Activated CD8-positive, alpha-beta memory T cell treated with anti-CD3 and anti-CD28 coated beads for 4 hours (primary cell): ENCODE results near the gene GSK3A.
A peak's percentile ranks its signal among the peaks of the same experiment; 100 is the strongest.

Experiments
- DNase-seq, 2 donors: peaks; one replicate each; pipeline ENCODE4 v3.0.0-alpha.2; 2020; ENCODE audit warnings: low read depth in 2 of 2

GSK3A gene

DNA sequence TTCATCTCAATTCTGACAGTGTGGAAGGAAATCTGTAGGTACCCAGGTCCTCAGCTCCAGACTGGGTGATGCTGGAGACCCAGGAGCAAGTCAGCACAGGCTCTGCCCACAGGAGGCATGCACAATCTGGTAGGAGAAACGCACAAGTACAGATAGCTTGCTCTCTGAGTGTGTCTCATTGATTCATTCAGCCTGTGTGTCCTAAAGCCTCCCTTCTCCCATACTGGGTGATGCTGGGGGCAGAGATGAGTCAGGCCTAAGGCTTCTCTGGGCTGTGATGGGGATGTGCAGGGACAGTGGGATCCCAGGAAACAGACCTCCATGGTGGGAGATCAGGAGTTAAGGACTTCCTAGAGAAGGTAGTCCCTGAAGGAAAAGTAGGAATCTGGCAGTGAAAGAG is 15.5 kb downstream of the GSK3A start:
- DNase-seq = no peak

DNA sequence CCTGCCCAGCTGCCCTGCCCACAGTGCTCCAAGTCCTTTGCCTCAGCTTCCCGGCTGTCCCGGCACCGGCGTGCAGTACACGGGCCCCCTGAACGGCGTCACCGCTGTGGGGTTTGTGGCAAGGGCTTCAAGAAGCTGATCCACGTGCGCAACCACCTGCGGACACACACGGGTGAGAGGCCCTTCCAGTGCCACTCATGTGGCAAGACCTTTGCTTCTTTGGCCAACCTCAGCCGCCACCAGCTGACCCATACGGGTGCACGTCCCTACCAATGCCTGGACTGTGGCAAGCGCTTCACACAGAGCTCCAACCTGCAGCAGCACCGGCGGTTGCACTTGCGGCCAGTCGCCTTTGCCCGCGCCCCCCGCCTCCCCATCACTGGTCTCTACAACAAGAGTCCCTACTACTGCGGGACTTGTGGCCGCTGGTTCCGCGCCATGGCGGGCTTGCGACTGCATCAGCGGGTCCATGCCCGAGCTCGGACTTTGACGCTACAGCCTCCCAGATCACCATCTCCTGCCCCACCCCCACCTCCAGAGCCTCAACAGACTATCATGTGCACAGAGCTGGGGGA is 16.6 kb downstream of the GSK3A start:
- DNase-seq = no peak

DNA sequence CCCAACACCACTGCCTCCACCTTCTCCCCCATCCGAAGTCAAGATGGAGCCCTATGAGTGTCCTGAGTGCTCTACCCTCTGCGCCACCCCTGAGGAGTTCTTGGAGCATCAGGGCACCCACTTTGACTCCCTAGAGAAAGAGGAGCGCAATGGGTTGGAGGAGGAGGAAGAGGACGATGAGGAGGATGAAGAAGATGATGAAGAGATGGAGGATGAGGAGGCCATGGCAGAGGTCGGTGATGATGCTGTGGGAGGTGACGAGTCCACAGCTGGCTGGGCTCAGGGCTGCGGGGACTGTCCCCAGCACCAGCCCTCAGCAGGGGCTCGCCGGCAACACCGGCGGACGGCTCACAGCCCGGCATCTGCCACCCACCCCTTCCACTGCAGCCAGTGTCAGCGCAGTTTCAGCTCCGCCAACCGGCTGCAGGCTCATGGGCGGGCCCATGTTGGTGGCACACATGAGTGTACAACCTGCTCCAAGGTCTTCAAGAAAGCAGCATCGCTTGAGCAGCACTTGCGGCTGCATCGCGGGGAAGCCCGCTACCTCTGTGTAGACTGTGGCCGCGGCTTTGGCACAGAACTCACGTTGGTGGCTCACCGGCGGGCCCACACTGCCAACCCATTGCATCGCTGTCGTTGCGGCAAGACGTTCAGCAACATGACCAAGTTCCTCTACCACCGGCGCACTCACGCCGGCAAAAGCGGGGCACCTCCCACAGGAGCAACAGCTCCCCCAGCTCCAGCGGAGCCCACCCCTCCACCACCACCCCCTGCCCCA is 17.3 kb downstream of the GSK3A start:
- DNase-seq = no peak

DNA sequence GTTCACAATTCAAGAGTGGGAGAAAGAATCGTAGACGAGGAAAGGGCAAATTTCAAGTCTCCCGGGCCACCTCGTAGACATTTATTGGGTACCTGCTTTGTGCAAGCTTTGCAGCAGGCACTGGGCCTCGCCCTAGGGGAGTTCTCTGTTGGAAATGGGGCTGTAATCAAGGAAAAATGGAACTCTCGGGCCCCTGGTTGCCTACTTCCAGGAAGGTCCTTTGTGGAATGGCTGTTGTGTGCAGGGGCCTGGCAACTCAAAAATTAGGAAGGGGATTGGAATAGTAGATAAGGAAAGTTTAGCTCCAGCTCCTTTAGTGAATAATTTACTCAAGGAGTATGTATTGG is 21.7 kb downstream of the GSK3A start:
- no peak for DNase-seq

DNA sequence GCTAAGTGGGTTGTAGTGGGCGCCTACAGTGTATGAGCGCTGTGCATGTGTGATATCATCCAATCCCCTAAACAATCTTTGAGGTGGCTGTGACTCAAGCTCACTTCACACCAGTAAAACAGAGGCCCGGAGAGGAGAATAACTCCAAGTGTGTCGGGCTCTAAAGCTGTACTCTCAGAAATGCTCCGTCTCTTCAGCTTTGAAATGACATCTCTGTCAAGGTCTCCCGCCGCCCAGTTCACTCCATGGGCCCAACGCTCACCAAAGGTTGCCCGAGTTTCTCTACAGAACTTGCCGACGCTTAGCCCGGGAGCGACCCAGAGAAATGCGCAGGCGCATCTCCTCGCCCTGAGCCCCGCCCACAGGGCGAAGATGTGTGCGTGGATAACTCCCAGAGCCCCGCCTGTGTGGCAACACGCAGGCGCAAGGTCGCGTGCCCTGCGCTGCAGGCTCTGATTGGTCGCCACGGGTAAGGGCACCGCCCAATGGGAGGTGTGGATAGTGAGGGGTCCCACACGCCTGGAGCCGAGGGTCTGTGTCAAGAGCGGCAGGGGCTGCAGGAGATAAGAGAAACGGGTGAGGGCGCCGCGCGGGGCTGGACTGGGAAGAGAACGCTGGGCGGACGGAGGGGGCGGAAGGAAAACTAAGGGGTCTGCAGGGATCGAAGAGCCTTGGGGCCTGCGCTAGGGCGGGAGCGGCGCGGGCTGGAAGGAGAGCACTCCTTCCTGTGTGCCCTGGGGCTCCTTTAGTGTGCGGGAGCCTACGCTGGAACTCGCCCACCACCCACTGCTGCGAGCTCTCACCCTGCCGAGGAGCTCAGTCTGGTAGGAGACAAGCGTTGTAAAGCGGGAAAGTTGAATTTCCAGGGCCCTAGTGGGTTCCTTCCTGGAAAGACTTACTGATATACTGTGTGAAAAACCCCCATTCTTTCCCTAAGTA is 22.3 kb downstream of the GSK3A start, which contains the start of gene ZNF526:
TSS of gene ZNF526 (plus strand) at position 501 of the 939 bp plus-strand sequence. CDS start 4,092 bp downstream, outside the sequence.
- peak; percentile 93 to 96 for DNase-seq

DNA sequence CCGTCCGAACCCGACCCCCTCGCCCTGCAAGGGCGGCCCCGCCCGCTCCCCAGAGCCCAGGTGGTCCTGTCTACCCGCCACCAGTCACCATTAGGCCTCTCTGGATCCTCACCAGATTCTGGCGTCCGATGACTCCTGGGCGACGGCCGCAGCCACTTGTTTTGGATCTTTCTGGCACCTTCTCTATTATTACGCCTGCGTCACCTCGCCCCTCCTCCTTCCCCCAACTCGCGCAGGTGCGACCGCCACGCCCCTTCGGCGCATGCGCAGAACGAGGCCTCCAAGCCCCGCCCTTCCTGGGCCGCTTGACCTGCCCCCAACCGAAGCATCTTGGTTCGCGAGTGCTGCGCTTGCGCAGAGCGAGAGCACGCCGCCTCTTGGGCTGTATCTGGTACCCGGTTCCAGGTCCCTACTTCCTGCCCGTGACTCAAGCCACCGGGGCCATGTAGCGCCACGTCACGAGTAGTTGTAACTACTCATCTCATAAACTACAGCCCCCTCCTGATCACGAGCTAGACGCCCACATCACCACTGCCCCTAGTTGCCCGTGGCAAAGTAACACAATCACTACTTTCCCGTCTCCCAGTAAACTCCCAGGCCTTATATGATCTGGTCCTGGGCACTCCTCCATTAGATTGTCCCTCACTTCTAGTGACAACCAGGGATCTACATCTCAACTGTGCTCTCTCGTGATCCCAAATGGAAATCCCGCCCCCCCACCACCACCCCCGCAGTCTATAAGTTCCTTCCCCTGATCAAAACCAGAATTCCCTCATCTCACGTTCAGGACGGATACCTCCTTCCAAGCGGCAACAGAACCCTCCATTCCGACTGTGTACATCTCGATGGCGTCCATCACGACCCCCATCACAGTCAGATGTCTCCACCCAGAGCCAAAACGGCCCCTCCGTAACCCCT is 24.6 kb downstream of the GSK3A start, which contains the start of gene DEDD2:
TSS of gene DEDD2 (minus strand) at position 158 of the 918 bp plus-strand sequence. CDS start 670 bp downstream, outside the sequence.
- DNase-seq = peak; percentile 99 to 100

DNA sequence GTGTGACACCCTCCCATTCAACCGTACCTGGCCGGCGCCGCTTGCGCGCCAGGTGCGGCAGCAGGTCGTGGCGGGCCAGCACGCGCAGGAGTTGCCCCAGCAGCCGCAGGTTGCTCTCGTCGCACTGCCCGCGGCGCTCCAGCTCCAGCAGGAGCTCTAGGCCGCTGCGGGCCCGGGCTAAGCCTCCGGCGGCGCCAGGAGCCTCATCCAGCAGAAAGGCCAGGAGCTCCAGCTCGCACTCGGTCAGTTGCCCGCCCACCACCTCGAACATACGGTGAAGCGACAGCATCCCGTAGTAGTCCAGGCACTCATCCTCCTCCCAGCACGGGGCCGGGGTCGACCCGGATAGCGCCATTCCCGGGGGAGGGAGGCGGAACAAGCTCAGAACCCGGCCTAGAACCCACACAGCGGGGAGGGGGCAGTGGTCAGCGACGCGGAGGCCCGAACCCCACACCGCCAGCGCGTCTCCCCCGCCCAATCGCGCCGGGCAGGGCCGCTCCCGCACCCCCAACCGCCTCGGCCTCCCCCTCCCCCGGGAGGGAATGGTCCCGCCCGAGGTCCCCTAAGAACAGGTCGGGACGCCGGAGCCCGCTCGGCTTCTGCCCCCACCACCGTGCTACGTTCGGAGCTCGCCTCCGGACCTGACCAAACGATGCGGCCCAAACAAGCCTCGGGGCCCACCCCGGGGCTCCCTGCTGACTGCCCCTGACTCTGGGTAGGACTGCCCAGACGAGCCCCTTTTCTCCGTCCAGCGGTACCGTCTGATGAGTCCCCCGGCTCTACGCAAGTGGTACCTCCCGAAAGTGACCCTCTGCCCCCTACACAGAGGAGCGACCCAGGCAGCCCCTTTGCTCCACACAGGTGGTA is 25.5 kb downstream of the GSK3A start:
- no peak for DNase-seq

DNA sequence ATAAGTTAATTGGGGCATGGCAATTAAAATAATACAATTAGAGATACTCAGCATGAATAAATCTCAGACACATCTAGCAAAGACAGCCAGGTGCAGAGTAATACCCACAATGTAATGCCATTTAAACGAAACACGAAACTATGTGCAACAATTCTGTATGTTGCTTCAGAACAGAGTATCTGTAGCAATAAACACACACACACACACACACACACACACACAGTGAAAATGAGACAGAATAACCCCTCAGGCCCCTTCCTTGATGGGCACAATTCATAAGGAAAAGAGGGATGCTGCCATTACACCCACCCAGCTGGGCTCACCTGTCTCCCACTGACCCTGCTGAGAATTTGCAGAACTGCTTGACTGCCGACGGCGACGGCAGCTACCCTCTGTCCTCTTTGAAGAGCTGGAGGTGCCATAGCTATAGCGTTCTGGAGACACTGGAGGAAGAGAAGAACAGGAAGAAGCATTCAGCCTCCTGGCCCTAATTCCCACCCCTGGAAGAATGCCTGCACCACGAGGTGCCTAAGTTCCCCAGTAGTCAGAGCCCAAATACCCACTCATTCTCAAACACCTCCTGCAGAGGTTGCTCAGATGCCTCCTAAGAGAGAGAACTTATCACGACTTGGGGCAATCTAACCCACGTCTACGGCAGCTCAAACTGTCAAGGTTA is 27.5 kb downstream of the GSK3A start:
- DNase-seq = no peak

DNA sequence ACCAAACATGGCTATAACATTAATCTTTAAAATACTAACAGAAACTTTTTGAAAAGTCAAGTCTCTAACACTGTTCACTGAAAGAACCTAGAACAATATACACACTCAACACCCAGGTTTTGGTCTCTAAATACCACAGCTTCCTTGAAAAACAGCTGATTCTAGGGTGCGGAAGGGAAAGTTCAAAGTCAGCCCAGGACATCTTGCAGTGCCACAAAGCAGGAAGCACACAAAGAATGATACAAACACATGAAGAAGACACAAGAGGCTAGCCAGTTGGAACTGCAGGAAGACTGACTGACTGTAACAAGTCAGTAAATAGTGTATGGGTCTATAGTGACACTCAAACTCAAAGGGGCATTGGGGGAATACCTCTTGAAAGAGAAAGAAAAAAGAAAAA is 29.5 kb downstream of the GSK3A start:
- no peak for DNase-seq

DNA sequence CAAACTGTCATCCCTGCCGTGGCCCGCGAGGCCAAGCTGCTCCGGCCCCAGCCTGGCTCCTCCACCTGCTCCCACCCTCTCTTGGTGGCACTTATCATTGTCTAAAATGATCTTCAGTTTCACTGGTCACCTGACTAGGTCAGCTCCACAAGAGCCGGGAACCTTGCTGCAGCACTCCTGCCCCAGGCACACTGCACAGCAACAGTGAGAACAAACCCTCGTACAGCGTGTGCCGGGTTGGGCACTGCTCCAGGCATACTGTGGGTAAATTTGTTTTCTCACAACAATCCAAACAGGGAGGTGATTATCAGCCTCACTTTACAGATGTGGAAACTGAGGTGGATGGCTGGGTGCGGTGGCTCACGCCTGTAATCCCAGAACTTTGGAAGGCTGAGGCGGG is 33.8 kb downstream of the GSK3A start:
- no peak for DNase-seq

DNA sequence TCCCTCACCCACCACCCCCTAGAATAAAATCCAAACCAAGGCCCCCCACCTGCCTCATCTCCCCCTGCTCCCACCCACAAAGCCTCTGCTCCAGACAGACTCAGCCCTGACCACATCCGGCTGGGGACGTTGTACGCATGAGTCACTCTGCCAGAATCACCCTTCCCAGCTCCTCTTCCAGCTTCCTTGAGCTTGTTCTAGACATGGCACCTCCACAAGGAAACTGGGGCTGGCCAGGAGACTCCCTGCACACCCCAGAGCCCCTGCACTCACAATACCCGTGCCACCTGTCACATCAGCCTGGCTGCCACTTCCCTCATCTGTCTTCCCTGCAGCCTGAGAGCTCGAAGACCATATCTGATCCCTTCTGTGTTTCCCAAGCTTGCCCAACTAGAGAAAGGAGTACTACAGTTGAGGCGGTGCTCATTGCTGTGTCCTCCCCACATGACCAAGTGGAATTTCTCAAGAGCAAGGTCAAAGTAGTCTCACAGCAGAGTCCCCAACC is 34.6 kb downstream of the GSK3A start:
- no peak for DNase-seq

DNA sequence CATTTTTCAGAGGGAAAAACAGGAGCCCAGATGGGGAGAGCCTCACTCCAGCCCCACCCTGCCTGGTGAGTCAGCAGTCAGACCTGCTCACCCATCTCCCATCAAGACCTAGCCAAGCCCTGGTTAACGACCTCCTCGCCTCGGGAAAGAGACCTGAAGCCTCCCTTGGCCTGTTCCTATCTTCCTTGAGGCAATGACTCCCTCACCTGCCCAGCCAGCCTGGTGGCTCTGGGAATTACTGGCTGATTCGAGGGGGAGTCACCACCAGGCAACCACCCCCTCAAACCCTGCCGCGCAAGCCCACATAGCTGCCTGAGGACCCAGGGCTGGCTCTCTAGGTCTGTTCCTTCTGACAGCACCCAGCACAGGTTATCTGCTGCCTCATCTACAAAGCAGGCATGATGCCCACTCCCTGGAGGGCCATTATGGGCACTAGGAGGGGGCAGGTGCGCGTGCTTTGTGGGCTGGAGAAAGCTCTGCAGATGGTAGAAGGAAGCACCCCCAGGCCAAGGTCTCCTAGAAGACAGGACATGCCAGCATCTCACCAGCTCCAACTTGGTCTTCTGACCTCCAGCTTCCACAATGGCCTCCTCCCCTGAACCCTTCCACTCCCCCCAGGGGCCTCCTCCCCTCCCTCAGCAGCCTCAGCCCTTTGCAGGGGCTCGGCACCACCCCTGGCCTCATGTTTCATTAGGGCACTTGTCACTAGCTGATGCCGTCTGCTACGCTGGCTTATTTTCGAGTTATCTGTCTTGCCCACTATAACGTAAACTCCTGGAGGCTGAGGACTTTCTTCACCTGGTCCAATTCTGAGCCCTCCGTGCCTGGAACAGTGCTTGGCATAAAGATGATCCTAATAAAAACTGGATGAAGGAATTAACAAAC is 35.3 kb downstream of the GSK3A start:
- no peak for DNase-seq

DNA sequence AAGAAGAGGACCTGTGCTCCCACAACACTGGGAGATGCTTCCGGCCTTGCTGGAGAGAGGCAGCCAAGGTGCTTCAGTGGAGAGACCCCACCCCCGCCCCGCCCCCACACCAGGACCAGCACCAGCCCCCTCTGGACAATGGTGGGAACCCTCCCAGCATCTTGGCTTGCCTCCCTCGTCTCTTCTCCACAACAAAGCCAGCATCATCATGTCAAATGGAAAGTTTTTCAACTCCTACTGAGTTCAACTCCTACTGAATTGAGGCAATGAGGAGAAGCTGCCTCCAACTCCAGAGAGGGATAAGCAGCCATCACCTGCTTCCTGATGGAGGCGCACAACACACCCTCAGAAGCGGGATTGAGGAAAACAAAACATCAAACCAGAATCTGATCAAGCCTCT is 37.7 kb downstream of the GSK3A start:
- DNase-seq = no peak

DNA sequence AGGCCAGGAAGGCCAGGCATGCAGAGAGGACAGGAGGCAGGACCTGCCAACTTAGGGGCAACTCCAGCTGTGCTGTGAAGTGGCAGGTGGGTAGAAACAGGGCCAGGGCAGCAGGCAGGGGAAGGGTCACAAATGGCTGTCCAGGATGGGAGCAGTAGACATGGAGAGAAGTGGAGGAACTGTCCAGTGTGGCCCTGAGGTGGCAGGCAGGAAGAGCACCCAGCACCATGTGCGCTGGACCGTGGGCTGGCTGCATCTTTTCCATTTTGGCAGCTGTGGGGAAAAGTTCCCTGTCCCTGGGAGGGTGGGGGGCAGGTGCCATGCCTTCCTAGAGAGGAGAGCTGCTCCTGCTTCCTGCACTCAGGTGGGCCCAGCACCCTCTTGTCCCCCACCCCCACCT is 38.7 kb downstream of the GSK3A start:
- DNase-seq = no peak

DNA sequence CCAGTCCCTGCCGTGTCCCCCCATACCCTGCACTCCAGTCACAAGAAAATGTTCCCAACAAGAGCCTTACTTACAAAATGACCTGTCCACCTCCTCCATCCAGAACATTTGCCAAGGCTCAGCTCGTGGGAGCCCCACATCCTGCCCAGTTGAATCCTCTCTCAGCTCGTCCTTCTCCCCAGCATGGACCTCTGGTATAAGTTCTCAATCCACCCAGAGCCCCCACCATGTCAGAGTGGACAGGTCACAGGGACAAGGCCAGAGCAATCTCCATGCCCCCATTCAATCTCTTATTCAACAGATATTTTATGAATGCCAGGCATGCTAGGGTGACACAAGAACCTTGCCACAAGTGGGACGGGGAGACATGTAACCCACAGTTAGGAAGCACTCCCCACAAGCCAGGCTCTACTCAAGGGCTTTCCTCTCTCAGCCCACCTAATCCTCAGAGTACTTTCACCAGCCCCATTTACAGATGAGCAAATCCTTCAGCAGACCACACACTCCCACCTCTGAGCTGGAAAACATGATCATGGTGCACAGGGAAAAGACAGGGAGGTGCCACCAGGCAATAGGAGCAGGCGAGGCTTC is 40.0 kb downstream of the GSK3A start:
- DNase-seq = no peak

DNA sequence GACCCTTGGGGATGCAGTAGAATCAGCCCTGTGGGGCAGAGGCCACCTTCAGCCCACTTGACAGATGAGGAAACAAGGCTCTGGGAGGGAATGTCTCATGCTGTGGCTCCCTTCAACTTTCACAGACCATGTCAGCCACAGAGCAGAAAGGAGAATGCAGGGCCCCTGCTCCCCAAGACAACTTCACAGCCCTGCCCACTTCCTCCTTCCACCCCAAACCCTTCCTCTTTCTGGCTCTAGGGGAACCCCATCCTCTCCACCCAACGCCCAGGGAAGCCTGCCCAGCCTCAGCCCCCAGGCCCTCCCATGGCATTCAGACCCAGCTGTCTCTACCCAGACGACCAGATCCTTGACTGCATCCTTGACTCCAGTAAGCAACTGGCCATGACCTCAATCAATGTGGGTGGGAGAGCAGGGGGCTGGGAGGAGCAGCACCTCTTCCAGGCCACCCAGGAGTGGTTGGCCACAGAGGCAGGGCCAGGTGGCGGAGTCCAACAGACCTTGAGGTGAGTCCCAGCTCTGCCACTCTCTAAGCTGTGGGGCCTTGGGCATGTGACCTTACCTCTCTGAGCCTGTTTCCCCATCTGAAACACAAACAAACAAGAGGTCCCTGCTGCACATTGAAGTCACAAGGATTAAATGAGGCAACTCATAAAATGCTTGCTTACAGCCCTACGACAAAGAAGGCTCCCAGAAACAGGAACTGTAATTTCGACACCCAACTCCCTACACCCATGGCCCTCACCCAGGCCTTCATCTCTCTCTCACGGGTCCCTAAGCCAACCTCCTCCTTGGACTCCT is 40.7 kb downstream of the GSK3A start:
- DNase-seq = no peak

DNA sequence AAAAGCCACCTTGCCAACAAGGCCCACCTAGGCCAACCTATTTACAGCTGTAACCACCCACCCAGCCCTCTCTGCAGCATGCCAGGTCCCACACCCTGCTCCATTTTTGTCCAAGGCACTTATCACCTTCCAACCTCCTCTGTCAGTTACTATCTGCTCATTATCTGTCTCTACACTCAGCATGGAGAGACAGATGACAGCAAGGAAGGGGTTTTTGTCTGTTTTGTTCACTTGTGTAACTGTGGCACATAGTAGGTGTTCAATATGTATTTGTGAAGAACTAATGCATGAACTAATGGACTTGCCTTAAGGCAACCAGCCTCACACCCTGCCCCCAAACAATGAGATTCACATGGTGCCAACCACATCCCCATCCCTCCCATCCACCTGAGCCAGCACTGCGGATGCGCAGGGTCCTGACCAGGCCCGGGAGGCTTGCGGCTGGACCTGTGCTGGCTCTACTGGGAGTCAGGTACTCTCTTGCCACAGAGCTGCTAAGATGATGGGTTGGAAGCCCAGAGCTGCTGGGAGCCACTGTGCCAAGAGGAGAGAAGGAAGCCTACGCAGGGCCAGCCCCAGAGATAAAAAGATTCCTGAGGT is 42.2 kb downstream of the GSK3A start:
- no peak for DNase-seq
